Stimulated activated CD8-positive, alpha-beta memory T cell treated with anti-CD3 and anti-CD28 coated beads, Interleukin-7, amount 100 ng/mL, for 4 hours (primary cell): Measurements from ENCODE around the gene KYAT1.

Experiments used
- DNase-seq, 2 donors: peaks; one replicate each; pipeline ENCODE4 v3.0.0-alpha.2; 2020; ENCODE audit warnings: low read depth in 2 of 2

Gene KYAT1

GRCh38 chr9:128908372-128908771 is 26.6 kb upstream of the KYAT1 start:
- DNase-seq = no peak

- DNase-seq = no peak
Observed at GRCh38 chr9:128906741-128907140, 25.0 kb upstream of the KYAT1 start.

- DNase-seq = no peak
Observed at GRCh38 chr9:128905964-128906363, 24.2 kb upstream of the KYAT1 start.

- DNase-seq = no peak
Observed at GRCh38 chr9:128903871-128904620, 22.3 kb upstream of the KYAT1 start.

GRCh38 chr9:128903079-128903461 is 21.3 kb upstream of the KYAT1 start:
- DNase-seq = no peak

- peak; percentile 74 to 80 for DNase-seq
Observed at GRCh38 chr9:128902351-128903078, 20.8 kb upstream of the KYAT1 start.

- no peak for DNase-seq
Observed at GRCh38 chr9:128901822-128902221, 20.1 kb upstream of the KYAT1 start.

- no peak for DNase-seq
Observed at GRCh38 chr9:128901379-128901778, 19.6 kb upstream of the KYAT1 start.

GRCh38 chr9:128899566-128900322 is 18.0 kb upstream of the KYAT1 start:
- DNase-seq = no peak

GRCh38 chr9:128898845-128899565 is 17.3 kb upstream of the KYAT1 start:
- no peak for DNase-seq

GRCh38 chr9:128898382-128898781 is 16.6 kb upstream of the KYAT1 start:
- no peak for DNase-seq

- DNase-seq = no peak
Observed at GRCh38 chr9:128895556-128895955, 13.8 kb upstream of the KYAT1 start.

GRCh38 chr9:128894764-128895163 is 13.0 kb upstream of the KYAT1 start:
- DNase-seq = no peak

- no peak for DNase-seq
Observed at GRCh38 chr9:128893354-128893753, 11.6 kb upstream of the KYAT1 start.

GRCh38 chr9:128892221-128892921 is 10.6 kb upstream of the KYAT1 start:
- DNase-seq = no peak

- DNase-seq = no peak
Observed at GRCh38 chr9:128891321-128892220, 9.8 kb upstream of the KYAT1 start.

- no peak for DNase-seq
Observed at GRCh38 chr9:128887914-128888350, 6.2 kb upstream of the KYAT1 start.

- no peak for DNase-seq
Observed at GRCh38 chr9:128887049-128887448, 5.3 kb upstream of the KYAT1 start.

- DNase-seq = no peak
Observed at GRCh38 chr9:128886211-128886891, 4.6 kb upstream of the KYAT1 start.

- DNase-seq = no peak
Observed at GRCh38 chr9:128885798-128886197, 4.0 kb upstream of the KYAT1 start.
